ENCODE data around the gene NOSTRIN. TPM values are rescaled to one million over a fixed set of nuclear protein-coding genes. Genes with fewer than 3 reads are reported as not detected.

NOSTRIN gene
- total RNA-seq, 4 donors from 2014 or later: 40.0 to 91.6 (median 47.9) TPM

- no peak for DNase-seq
- in situ Hi-C loops (cut with MboI; ENCODE audit: low pct_ligation_motif_present in 1 of 4, low pct_unique_long_range_greater_than_20kb in 1 of 4, low sequenced_read_pairs in 3 of 4): loop anchor here in 3 of 4 donors (25.0 kb wide), 3 partner anchors 151 to 776 kb away; no protein-coding TSS in a partner anchor
- no peak overlapping the region for H3K4me3 ChIP-seq
- no peak overlapping the region for H3K27ac ChIP-seq
- no peaks in the 10 kb centered on the region for H3K9me3 ChIP-seq
- H3K4me1 ChIP-seq: peaks cover 0 to 5% (median 2%) of the 10 kb centered on the region in 4 donors
- TF ChIP-seq EP300 (IDR thresholded peaks at IDR 0.05; ENCODE audit: low read depth): no peak
- no peak for TF ChIP-seq POLR2AphosphoS5 (IDR thresholded peaks at IDR 0.05)
- no peak for TF ChIP-seq POLR2A (IDR thresholded peaks at IDR 0.05)
- TF ChIP-seq CTCF (IDR thresholded peaks at IDR 0.05): no peak
- intact Hi-C loops (cut with DNase I; ENCODE audit: low total_unique reads): no loop called here
- no peaks in the 10 kb centered on the region for H3K36me3 ChIP-seq
- peaks cover 9% of the 10 kb centered on the region for H3K27me3 ChIP-seq
- WGBS, 2 donors (ENCODE audit: low coverage in 1 of 2): 96 to 100% methylated on average over 1 to 4 of the region's 4 CpGs
Measured at GRCh38 chr2:168913495-168913894, 111.1 kb downstream of the NOSTRIN start.

Other genes with a start within 250 kb of the NOSTRIN start
- 10 to 100 TPM in 1 of 4 donors, 1 to 10 TPM in 1, not detected in 2; 2.5 to 10.5 TPM for gene SPC25, start 87.8 kb downstream of the NOSTRIN start, total RNA-seq
- under 1 TPM in 2 of 4 donors, not detected in 2; 0.55 to 0.79 TPM for gene G6PC2, start 98.7 kb downstream of the NOSTRIN start, total RNA-seq
- gene ABCB11, start 228.7 kb downstream of the NOSTRIN start, total RNA-seq: 10 to 100 TPM in 3 of 4 donors, 1 to 10 TPM in 1; 4.8 to 41.8 (median 14.8) TPM